C4-2B (cell line): ENCODE measurements around the gene GHR.

ENCODE experiments used
- ZFX ChIP-seq: fragments of 450-650 bp; IDR thresholded peaks from 2 replicates; pipeline ENCODE4 v1.6.1; 2017
- TF ChIP-seq, protein P1 (sequence below): fragments of 450-650 bp; conservative IDR thresholded peaks from 2 replicates; pipeline ENCODE4 v1.5.1; 2017; ENCODE audit warnings: mild to moderate bottlenecking

DNA sequence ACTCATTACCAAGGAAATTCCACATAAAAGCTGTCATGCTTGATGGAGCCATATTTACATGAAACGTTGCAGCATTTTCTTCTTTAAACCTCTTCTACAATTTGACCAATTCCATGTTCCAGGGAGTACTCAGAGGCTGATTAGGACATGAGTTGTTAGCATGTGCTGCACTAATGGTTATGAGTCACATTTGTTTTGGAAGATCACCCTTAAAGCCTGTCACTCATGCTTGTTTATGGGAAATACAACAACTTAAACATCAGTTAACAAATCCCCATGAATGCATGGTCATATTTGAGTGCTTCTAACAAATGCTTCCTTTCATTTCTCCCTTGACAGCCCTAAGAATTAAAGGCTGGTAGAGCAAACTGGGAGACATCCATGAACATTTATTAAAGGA lies 156.1 kb downstream of the GHR start:
- TF ChIP-seq, protein P1, sequence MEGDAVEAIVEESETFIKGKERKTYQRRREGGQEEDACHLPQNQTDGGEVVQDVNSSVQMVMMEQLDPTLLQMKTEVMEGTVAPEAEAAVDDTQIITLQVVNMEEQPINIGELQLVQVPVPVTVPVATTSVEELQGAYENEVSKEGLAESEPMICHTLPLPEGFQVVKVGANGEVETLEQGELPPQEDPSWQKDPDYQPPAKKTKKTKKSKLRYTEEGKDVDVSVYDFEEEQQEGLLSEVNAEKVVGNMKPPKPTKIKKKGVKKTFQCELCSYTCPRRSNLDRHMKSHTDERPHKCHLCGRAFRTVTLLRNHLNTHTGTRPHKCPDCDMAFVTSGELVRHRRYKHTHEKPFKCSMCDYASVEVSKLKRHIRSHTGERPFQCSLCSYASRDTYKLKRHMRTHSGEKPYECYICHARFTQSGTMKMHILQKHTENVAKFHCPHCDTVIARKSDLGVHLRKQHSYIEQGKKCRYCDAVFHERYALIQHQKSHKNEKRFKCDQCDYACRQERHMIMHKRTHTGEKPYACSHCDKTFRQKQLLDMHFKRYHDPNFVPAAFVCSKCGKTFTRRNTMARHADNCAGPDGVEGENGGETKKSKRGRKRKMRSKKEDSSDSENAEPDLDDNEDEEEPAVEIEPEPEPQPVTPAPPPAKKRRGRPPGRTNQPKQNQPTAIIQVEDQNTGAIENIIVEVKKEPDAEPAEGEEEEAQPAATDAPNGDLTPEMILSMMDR = no peak
- TF ChIP-seq ZFX = no peak
